ENCODE measurements around the gene TRPM6.
"Not testable (repeated sequence)": the region's sequence is repeated elsewhere in the genome, so short reads cannot be mapped to it uniquely, and the experiment has no call there.

Gene TRPM6

GRCh38 chr9:74872619-74873233, 15.0 kb downstream of the TRPM6 start:
- no peak for TF ChIP-seq CTCF (IDR thresholded peaks at IDR 0.05; ENCODE audit: insufficient read depth, missing control alignments)
- DNase-seq (ENCODE audit: insufficient read length, low spot score) (no peak), FAIRE-seq (no peak)

GRCh38 chr9:74867483-74867882, 20.2 kb downstream of the TRPM6 start:
- no peak for FAIRE-seq
- DNase-seq (ENCODE audit: insufficient read length, low spot score) = no peak
- TF ChIP-seq CTCF (IDR thresholded peaks at IDR 0.05; ENCODE audit: insufficient read depth, missing control alignments) = no peak

DNA sequence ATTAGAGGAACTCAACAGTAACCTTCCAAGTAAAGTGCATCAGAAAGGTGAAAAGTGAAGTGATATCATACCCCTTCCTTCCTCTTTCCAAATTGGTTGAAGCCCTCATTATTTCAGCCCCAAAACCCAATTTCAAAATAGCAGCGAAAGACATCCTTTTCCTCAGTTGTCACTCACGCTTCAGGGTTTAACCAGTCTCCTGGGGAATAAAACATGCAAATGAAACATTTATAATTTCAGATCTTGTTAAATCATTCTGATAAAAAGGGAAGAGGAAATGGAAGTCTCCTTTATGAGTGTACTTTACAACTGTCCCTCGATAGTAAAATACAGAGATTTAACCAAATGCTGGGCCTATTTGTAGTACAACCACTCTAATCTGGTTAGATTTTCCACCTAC, 22.5 kb downstream of the TRPM6 start:
- FAIRE-seq = no peak
- TF ChIP-seq CTCF (IDR thresholded peaks at IDR 0.05; ENCODE audit: insufficient read depth, missing control alignments) = no peak
- DNase-seq (ENCODE audit: insufficient read length, low spot score) = no peak

- DNase-seq (ENCODE audit: insufficient read length, low spot score) (no peak), FAIRE-seq (no peak)
- no peak for TF ChIP-seq CTCF (IDR thresholded peaks at IDR 0.05; ENCODE audit: insufficient read depth, missing control alignments)
These were observed 25.8 kb downstream of the TRPM6 start for GRCh38 chr9:74861773-74862474.

DNA sequence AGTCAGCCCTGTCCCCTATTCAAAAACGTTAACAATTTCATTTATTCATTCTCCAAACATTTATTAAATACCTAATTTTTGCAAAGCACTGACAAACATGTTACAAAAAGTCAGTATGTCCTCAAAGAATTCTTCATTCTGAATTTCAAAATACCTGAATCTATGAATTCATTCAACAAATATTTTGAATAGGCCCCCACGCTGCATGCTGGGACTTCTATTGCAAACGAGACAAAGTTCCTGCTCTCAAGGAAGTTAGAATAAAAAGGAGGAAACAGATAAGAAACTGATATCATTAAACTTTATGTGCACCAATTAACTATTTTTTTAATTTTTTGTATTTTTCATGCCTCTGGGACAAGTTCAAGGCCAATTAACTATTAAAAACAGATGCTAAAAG, 26.6 kb downstream of the TRPM6 start:
- TF ChIP-seq CTCF (IDR thresholded peaks at IDR 0.05; ENCODE audit: insufficient read depth, missing control alignments) = no peak
- FAIRE-seq = no peak
- DNase-seq (ENCODE audit: insufficient read length, low spot score) = no peak

DNA sequence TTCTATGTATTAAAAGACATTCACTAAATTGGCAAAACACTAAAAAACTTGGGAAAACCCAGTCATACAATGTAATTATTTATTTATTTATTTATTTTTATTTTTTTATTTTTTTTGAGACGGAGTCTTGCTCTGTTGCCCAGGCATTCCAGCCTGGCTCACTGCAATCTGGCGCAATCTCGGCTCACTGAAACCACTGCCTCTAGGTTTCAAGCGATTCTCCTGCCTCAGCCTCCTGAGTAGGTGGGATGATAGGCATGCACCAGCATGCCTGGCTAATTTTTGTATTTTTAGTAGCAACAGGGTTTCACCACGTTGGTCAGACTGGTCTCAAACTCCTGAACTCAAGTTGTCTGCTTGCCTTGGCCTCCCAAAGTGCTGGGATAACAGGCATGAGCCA, 27.5 kb downstream of the TRPM6 start:
- not testable (repeated sequence) for FAIRE-seq; DNase-seq (ENCODE audit: insufficient read length, low spot score)

DNA sequence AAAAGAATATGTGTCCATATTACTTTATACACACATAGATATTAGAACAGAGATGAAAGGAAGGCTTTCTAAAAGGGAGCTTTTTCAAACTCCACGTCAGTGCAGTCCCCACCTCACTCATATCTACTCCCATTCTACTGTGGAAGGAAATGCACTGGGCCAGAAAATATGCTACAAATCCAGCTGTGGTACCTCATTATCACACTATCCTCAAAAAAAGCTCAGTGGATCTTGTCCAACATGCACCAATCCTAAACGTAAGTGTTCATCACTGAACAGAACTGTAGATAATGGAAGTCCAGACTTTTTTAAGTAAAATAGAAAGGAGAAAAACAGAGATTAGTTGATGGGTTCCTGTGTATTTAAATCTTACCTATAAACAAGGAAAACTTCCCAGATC, 27.9 kb downstream of the TRPM6 start:
- no peak for FAIRE-seq

More for the DNA sequence above, 27.9 kb downstream of the TRPM6 start:
- DNase-seq (ENCODE audit: insufficient read length, low spot score) = no peak
- TF ChIP-seq CTCF (IDR thresholded peaks at IDR 0.05; ENCODE audit: insufficient read depth, missing control alignments) = no peak
